Measurements from ENCODE around the gene CEP63. TPM values are rescaled to one million over a fixed set of nuclear protein-coding genes. Genes with fewer than 3 reads are reported as not detected.

CEP63 gene
- total RNA-seq, 1 donor from 2014 or later: 24.6 TPM

DNA sequence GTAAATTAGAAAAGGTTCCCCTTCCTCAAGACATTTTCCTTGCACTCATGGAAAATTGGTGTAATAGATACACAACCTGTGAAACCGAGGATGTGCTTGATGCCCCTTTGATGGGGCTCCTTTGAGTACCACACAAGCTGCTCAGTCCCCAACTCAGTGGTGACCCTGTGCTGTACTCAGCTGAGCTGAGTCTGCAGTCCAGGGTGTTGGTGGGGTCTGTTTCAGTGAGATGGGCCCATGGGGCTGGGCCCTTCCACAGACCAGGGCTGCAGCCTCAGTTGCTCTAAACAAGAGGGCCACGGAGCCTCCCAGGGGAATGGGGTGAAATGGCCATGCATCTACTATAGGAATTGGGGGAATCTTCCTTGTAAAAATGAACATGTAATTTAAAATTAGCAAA lies 125.7 kb downstream of the CEP63 start:
- no peak for ATAC-seq (ENCODE audit: low read depth)
- no peaks in the 10 kb centered on the region for H3K36me3 Mint-ChIP-seq (ENCODE audit: low read depth)
- H3K4me3 Mint-ChIP-seq: no peak overlapping the region
- no peak for DNase-seq
- no peaks in the 10 kb centered on the region for H3K9me3 Mint-ChIP-seq
- peaks cover under 1% of the 10 kb centered on the region for H3K27me3 Mint-ChIP-seq
- ChIA-PET POLR2A (no interaction called here), CTCF (no interaction called here)
- no peak for TF ChIP-seq CTCF (IDR thresholded peaks at IDR 0.05)
- H3K27ac Mint-ChIP-seq: no peak overlapping the region
- H3K4me1 Mint-ChIP-seq: no peaks in the 10 kb centered on the region
- intact Hi-C loops (cut with micrococcal nuclease): no loop called here

GRCh38 chr3:134613006-134613520 lies 127.2 kb downstream of the CEP63 start:
- H3K36me3 Mint-ChIP-seq (ENCODE audit: low read depth): no peaks in the 10 kb centered on the region
- CTCF ChIA-PET: no interaction called here

GRCh38 chr3:134614955-134615354 lies 129.1 kb downstream of the CEP63 start:
- H3K4me1 Mint-ChIP-seq: no peaks in the 10 kb centered on the region
- H3K27ac Mint-ChIP-seq: no peak overlapping the region
- no peak for ATAC-seq (ENCODE audit: low read depth)
- POLR2A ChIA-PET: no interaction called here
- H3K36me3 Mint-ChIP-seq (ENCODE audit: low read depth): no peaks in the 10 kb centered on the region
- intact Hi-C loops (cut with micrococcal nuclease): no loop called here
- CTCF ChIA-PET: interaction anchor here (1.2 kb wide), 1 partner anchor 14 kb away, joined by 3 read pairs; no protein-coding TSS in a partner anchor
- DNase-seq: no peak
- H3K4me3 Mint-ChIP-seq: no peak overlapping the region
- TF ChIP-seq CTCF (IDR thresholded peaks at IDR 0.05): no peak
- no peaks in the 10 kb centered on the region for H3K27me3 Mint-ChIP-seq
- no peaks in the 10 kb centered on the region for H3K9me3 Mint-ChIP-seq

More at GRCh38 chr3:134613006-134613520, 127.2 kb downstream of the CEP63 start:
- H3K27me3 Mint-ChIP-seq: no peaks in the 10 kb centered on the region
- ATAC-seq (ENCODE audit: low read depth) (no peak), DNase-seq (no peak)
- H3K9me3 Mint-ChIP-seq: no peaks in the 10 kb centered on the region
- H3K27ac Mint-ChIP-seq: no peak overlapping the region
- H3K4me3 Mint-ChIP-seq: no peak overlapping the region
- no peaks in the 10 kb centered on the region for H3K4me1 Mint-ChIP-seq
- POLR2A ChIA-PET: no interaction called here
- intact Hi-C loops (cut with micrococcal nuclease): no loop called here
- no peak for TF ChIP-seq CTCF (IDR thresholded peaks at IDR 0.05)

GRCh38 chr3:134615743-134616142 lies 129.9 kb downstream of the CEP63 start:
- intact Hi-C loops (cut with micrococcal nuclease): no loop called here
- Mint-ChIP-seq H3K27me3 (no peaks in the 10 kb centered on the region), H3K36me3 (ENCODE audit: low read depth) (no peaks in the 10 kb centered on the region), H3K4me1 (no peaks in the 10 kb centered on the region), H3K27ac (no peak overlapping the region), H3K9me3 (no peaks in the 10 kb centered on the region), H3K4me3 (no peak overlapping the region)
- POLR2A ChIA-PET: no interaction called here
- ATAC-seq (ENCODE audit: low read depth) (no peak), DNase-seq (no peak)
- CTCF ChIA-PET: no interaction called here
- no peak for TF ChIP-seq CTCF (IDR thresholded peaks at IDR 0.05)

DNA sequence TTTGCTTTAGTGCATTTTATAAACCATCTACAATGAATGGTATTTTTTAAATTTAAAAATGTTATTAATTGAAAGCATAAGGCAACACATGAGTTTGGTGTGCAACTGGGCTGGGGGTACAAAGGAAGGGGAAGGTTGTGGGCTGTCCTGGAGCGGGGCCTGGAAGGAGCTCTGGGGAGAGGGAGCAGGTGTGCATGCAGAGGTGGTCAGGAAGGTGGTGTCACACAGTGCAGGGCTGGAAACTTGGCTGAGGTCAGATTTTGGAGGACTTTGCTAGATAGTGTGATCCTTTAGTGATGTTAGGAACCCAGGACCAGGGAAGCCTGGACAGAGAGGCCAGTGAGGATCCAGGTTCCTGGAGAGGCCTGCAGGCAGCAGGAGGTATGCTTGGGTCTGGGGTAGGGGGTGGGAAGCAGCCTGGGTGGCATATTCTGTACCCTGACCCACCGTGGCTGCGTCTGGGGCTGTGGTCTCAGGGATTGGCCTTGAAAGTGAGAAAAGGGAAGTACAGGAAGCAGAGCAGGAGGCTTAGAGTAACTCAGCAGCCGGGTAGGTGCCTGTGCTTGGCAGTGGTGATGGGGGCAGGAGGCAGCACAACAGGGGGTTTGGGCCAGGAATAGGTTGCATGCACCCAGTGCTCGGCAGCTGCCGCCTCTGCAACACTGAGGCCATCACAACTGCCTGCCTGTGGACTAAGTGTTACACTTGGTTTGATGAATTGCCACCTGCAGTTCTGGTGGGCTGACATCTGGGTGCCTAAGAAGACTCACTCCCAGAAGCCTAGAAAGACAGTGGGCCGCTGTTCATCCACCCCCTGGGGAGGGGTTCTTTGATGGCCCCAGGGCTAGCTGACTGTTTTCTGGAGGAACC lies 132.0 kb downstream of the CEP63 start:
- no peaks in the 10 kb centered on the region for H3K36me3 Mint-ChIP-seq (ENCODE audit: low read depth)
- H3K27me3 Mint-ChIP-seq: no peaks in the 10 kb centered on the region
- no peaks in the 10 kb centered on the region for H3K4me1 Mint-ChIP-seq
- intact Hi-C loops (cut with micrococcal nuclease): no loop called here
- no peak overlapping the region for H3K27ac Mint-ChIP-seq
- DNase-seq: no peak
- no peak for ATAC-seq (ENCODE audit: low read depth)
- H3K9me3 Mint-ChIP-seq: no peaks in the 10 kb centered on the region
- no peak overlapping the region for H3K4me3 Mint-ChIP-seq
- POLR2A ChIA-PET: no interaction called here
- TF ChIP-seq CTCF (IDR thresholded peaks at IDR 0.05): no peak
- CTCF ChIA-PET: no interaction called here

Measured in activated B cell treated with CpG ODN at 0.5 μM for 24 hours (primary cell).